DMS114 treated with DMSO at 0.1 percent for 48 hours (cell line): ENCODE results near the gene ZNRF1.
"Not testable (repeated sequence)": the region's sequence is repeated elsewhere in the genome, so short reads cannot be mapped to it uniquely, and the experiment has no call there.

Experiments
- DNase-seq: peaks from one replicate; lab custom pipeline; 2025; ENCODE audit not compliant: unreplicated experiment; lab: John Stamatoyannopoulos, UW

ZNRF1 gene

DNA sequence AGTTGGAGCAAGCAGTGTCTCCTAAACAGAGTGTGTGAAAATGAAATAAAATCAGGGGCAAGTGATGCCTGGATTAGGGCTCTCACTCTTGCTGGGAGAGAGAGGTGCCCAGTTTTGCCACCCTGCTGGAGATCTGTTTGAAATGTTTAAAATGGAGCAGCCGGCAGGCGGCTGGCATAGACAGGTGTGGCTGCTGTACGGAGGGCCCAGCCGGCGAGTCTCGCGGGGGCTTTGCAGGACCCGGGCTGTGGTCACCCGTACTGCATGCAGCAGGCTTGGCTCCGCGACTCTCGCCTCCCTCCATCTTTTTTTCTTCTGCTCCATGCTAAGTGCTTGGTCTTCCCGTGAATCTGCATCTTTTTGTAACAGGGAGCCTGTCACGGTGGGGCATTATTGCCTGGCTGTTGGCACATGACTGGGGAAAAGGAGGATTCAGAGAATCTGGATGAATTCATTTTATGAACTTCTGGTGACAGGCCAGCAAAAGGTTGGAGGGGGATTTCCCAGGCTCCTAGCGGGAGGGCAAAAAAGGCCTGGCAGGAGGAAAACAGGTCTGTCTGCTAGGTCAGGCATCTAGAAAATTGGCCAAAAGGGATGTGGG is 1.8 kb downstream of the ZNRF1 start:
- DNase-seq = no peak

DNA sequence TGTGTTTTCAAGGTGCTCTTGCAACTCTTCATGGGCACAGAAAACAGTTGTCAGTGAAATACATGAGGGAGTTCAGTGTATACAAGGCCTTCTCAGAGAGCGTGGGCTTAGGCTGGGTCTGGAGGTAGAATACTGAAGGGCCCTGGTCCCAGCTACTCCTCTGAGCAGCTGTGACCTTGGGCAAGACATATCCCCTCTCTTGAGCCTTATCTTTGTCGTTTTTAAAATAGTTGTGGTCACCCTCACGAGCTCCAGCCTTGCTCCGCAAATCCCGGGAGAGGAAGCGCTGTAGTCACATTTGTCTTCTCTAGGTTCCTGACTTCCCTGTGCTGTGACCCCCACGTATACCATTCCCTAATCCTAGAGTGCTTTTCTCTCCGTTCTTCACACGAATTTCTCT is 3.6 kb downstream of the ZNRF1 start:
- no peak for DNase-seq

DNA sequence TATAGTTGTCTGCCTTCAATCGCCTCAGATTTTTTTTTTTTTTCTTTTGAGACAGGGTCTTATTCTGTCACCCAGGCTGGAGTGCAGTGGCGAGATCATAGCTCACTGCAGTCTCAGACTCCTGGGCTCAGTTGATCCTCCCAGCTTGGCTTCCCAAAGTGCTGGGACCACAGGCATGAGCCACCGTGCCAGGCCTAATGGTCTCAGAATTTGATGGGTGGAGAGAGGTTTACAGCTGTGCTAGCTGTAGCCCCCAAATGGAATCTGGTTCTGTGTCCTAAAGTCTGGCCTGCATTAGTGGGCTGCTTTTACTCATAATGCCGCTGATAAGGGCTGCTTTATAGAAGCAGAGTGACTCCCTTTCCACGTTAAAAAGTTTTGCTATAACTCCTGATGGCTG is 5.1 kb downstream of the ZNRF1 start:
- DNase-seq = no peak

DNA sequence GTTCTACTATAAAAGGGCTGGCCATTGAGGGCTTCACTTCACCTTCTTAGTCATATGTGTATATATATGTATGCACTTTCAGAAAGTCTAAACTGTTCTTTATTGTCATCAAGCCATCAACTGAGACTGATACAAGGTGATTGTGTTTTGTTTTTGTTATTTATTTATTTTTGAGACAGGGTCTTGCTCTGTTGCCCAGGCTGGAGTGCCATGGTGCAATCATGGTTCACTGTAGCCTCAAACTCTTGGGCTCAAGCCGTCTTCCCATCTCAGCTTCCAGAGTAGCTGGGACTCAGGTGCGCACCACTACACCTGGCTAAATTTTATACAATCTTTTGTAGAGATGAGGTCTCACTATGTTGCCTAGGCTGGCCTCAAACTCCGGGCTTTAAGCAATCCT is 5.6 kb downstream of the ZNRF1 start:
- DNase-seq = no peak

DNA sequence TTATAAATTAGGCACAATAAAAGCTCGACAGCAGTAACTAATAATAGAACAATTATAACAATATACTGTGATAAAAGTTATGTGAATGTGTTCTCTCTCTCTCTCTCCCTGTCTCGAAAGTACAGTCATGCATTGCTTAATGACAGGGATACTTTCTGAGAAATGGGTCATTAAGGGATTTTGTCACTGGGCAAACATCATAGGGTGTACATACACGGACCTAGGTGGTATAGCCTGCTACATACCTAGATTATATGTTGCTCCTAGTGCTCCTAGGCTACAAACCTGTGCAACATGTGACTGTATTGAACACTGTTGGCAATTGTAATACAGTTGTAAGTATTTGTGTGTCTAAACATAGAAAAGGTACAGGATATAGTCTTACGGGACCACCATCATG is 6.9 kb downstream of the ZNRF1 start:
- DNase-seq = no peak

DNA sequence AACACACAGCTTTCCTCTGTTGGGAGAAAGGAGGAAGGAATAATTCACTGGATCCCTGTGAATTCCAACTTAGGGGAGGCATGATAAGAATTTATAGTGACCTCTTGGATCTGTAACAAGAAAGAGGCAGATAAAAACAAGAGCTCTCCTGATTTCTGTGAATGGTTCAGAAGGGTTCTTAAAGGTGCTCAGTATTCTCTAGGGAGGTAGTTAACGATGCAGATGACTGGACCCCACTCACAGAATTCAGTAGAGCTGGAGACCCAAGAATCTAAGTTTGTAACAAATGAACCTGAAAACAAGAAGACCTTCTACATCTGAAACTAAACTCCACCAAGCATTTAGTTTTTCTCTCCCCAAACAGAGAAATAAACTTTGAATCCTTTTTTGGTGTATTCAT is 8.6 kb downstream of the ZNRF1 start:
- no peak for DNase-seq

DNA sequence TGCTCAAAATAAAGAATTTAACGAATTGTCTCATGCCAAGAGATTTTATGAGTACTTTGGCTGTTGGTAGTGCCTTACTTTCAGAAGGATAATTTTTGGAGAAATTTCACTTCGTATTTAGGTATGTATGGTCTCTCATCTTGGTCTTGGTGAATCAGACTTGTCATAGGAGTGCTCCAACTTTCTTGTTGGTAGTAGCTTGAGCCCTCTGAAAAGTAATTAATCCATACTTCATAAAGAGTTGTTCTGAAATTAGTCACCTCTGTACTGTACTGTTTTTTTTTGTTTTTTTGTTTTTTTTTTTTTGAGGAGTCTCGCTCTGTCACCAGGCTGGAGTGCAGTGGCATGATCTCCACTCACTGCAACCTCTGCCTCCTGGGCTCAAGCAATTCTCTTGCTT is 11.6 kb downstream of the ZNRF1 start:
- no peak for DNase-seq

DNA sequence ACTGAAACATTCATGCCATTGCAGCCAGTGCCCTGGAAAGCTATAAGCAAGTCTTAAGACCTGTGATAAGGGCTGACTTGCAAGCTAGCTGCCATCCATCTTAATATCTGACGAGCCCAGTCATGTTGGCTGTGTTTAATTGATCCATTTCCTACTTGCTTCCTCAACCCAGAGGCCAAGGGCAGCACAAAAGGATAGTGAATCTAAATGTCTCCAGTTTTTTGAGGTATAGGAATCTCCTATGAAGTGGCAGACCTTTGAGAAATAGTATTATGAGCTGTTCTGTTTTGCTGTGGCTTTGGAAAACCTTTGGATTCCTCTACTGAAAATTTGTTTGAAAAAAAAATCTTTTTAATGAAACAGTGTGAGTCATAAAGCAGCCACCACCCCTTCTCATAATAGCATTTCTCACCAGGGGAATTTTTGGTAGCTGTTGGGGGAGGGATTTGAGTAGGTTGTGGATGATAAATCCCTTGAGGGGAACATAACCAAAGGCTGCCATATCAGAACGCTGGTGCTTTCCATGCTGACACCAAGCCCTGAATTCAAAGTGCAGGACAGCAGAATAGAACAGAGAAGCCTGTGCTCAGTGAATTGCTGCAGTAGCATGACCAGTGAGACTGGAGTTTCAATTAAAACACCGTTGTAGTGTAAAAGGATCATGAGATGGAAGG is 12.9 kb downstream of the ZNRF1 start:
- no peak for DNase-seq

DNA sequence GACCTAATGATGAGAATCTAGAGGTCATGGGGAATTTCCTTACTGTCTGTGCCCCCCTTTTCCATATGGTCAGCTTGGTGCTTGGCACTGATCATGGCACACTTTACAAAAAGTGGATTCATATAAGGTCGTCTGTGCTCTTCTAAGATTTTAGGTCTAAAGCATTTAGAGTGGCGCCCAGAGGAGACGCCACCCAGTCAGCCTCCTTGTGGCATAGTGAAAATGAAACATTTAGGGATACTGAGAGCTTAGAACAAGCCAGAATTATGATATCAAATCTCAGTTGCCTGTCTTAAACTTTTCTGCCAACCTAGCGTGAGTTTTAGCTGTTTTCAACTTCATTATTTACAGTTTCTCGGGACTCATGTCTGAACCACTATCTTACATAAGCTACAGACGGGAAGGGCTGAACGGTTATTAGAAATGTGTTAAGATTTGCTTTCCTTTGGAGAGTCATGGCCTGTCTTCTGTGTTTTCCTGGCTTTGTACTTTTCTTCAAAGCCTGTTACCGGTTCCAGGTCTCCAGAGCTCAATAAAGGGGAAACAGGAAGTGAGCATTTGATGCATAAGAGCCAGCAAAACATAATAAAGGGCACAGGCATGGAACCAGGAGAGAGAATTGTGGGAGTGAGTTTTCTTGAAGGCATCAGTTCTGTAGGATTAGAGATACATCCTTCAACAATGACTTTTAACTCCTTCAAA is 13.7 kb downstream of the ZNRF1 start:
- DNase-seq = no peak

DNA sequence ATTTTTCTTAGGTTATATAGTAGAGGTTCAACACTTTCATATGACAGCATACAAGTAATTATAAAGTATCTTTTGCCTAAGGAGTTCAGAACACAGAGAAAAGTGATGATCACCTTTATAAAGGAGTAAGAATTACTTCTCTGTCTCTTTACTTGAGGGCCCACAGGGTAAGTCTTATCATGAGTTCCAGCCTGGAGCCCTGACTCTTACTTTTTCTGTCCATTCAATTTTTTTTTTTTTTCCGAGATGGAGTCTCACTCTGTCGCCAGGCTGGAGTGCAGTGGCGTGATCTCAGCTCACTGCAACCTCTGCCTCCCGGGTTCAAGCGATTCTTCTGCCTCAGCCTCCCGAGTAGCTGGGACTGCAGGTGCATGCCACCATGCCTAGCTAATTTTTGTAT is 14.3 kb downstream of the ZNRF1 start:
- DNase-seq = not testable (repeated sequence)

DNA sequence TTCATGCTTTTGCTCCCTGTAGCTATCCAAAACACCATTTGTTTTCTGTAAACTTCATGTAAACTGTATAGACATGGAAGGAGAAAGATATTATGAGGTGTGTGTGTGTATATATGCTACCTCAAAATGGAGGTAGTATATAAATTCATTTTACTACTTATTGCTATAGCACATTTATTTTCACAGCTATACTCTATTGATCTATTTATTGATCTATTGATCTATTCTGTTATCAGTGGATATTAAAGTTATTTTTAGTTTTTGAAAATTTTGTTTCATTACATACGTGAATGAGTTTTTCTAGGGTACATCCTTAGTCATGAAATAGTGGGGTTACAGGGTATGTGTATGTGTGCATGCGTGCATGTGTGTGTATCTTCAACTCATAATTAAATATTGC is 15.5 kb downstream of the ZNRF1 start:
- no peak for DNase-seq

DNA sequence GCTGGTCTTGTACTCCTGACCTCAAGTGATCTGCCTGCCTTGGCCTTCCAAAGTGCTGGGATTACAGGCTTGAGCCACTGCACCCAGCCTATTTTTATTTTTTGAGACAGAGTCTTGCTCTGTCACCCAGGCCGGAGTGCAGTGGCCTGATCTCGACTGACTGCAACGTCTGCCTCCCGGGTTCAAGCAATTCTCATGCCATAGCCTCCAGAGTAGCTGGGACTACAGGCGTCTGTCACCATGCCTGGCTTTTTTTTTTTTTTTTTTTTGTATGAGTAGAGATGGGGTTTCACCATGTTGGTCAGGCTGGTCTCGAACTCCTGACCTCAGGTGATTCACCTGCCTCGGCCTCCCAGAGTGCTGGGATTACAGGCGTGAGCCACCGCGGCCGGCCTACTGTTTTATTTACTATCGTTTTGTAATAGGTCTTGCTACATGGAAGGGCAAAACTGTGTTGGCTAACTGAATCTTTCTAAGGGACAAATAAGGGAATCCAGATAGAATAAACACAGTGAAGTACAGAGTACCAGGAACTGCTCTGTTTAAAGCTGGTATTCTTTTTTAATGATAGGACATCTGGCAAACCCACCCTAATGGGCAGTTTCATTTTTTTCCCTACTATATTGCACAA is 17.7 kb downstream of the ZNRF1 start:
- not testable (repeated sequence) for DNase-seq

DNA sequence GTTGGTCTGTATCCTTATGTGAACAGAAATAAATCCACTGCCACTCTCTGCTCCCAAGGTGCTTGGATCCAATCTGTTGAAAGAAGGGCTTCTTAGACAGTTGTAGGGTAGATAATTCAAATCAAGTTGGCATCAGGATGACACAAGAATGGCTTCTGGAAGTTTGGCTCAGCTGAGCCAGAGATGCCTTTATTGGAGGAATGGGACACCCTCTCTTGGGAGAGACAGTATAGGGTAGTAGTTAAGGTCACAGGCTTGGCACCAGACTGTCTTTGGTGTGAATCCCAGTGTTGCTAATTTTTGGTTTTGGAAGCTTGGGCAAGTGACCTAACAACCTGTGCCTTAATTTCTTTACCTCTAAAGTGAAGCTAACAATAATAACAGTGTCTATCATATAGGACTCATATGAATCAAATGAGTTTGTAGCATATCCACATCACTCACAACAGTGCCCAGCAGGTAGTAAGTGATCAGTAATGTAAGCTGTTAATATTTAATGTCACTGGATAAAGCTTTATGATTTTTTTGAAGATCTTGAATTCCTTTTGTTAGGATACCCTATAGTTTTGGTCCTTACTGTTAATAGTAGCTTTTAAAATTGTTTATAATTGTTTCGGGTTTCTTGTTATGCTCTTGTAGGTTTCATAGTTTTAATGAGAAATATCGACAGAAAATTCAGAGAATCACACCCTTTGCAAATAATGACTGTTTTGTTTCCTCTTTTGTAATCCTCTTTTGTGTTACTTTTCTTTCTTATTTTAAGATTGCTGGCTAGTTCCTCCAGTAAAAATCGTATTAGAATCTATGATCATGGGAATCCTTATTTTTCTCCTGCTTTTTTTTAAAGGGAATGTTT is 19.1 kb downstream of the ZNRF1 start:
- no peak for DNase-seq

DNA sequence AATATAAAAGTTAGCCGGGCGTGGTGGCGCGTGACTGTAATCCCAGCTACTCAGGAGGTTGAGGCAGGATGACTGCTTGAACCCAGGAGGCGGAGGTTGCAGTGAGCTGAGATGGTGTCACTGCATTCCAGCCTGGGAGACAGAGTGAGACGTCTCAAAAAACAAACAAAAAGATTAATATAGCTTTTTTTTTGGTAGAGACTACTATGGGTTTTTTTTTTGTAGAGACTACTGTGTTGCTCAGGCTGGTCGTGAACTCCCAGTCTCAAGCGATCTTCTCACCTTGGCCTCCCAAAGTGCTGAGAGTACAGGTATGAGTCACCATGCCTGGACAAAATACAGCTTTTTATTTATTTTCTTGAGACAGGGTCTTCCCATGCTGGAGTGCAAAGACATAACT is 20.2 kb downstream of the ZNRF1 start:
- DNase-seq = no peak

DNA sequence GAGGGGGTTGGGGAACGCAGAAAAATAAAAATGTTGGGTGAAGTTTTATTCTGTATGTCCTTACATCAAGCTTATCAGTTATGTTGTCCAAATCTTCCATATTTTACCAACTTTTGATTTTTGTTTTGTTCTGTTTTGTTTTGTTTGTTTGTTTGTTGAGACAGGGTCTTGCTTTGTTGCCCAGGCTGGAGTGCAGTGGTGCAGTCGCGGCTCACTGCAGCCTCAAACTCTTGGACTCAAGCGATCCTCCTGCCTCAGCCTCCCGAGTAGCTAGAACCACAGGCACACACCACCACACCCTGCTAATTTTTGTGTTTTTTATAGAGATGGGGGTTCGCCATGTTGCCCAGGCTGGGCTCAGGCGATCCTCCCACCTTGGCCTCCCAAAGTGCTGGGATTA is 20.8 kb downstream of the ZNRF1 start:
- DNase-seq = no peak

DNA sequence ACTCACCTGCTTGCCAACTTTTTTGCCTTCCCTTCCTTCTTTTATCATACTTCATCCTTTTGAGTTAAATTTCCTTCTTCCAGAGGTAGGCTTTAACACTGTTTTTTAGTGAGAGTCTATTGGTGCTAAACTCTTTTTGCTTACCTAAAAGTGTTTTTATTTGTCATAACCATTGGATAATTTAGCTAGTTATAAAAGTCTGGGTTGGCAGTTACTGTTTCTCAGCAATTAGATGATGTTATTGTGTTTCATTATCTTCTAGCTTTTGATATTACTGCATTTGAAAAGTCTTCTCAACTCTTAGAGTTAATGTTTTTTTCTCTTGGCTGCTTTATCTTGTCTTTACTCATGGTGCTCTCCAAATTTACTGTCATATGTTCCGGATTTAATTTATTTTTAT is 22.6 kb downstream of the ZNRF1 start:
- DNase-seq = no peak

DNA sequence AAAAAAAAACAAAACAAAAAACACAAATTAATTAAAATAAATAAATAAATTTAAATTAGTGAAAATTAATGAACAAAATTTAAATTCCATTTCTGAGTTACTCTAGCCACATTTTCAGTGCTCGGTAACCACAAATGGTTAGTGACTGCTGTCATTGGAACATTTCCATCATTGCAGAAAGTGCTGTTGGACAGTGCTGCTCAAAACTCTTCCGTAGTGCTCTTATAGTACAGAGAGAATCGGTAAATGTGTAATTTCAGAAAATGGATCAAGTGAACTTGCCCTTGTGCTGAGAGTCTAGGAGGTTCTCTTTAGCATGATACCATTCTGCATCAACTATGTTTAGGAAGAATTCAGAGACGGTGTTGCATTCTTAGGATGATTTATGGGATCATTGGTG is 23.7 kb downstream of the ZNRF1 start:
- no peak for DNase-seq

DNA sequence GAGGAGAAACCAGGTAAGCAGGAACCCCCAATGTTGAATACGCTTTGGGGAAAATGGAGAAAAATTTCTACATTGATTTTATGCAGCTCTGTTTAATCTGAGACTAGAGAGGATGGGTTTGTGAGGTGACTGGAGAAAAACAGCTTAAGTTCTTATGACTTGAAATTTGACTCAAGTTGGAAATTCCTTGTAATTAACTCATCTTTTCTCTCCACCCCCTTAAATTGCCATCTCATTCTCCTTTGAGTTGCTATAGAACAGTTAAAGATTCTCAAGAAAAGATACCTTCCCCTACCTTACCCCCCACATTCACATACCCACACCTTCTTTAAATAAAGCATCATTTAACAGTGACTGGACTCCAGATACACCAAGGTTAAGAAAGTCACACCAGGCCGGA is 24.2 kb downstream of the ZNRF1 start:
- no peak for DNase-seq

DNA sequence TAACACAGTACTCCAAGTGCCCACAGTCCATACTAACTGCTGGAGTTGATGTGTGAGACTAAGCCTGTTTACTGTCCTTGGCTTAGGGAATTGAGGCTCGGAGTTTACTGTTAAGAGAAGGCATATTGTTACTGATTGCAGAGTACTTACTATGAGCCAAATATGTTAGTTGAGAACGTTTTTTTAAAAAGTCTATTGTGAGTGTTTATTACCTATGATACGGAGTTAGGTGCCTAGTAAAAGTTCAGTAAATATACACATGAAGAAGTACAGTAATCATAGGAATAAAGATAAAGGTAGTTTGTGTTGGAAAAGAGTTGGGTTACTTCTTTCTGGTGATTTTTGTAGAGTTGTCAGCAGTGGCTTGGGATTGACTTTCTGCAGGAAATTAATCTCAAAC is 25.4 kb downstream of the ZNRF1 start:
- DNase-seq = no peak

DNA sequence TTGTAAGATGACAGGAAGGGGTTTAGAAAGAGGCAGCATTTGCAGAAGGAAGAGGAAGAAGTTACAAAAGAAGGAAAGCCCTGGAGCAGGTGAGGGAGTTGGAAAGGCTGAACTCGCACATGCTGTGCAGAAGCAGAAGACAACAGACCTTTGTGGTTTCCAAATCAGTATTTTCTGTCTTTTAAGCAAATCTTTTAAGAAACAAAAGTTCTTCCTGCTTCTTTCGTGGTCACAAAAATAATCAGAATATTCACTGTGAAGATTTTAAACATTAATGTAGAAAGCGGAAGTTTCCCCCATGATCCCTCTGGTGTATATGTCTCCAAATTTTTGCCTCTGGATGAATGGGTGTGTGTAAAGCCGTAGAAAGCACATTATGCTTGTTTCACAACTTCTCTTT is 25.8 kb downstream of the ZNRF1 start:
- no peak for DNase-seq

DNA sequence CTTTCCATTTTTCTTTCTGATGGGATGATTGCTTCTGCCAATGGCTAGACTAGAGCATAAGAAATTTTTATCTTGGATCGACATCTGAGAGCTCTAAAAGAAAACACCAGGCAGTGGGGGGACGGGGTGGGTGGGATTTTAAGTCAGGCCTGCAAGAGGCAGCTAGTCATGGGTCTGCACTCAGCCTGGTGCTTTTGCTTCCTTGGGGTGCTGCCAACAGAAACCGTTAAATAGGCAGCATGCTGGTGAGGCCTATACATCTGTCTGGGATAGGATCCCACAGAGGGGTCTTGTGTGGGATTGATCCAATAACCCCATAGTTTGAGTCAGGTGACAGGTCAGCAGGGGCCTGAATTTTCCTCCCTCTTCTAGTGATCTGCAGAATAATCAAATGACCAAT is 26.9 kb downstream of the ZNRF1 start:
- DNase-seq = no peak
